ENCODE results near the gene FAF1.

- TF ChIP-seq, protein P1, sequence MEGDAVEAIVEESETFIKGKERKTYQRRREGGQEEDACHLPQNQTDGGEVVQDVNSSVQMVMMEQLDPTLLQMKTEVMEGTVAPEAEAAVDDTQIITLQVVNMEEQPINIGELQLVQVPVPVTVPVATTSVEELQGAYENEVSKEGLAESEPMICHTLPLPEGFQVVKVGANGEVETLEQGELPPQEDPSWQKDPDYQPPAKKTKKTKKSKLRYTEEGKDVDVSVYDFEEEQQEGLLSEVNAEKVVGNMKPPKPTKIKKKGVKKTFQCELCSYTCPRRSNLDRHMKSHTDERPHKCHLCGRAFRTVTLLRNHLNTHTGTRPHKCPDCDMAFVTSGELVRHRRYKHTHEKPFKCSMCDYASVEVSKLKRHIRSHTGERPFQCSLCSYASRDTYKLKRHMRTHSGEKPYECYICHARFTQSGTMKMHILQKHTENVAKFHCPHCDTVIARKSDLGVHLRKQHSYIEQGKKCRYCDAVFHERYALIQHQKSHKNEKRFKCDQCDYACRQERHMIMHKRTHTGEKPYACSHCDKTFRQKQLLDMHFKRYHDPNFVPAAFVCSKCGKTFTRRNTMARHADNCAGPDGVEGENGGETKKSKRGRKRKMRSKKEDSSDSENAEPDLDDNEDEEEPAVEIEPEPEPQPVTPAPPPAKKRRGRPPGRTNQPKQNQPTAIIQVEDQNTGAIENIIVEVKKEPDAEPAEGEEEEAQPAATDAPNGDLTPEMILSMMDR (IDR thresholded peaks at IDR 0.05; ENCODE audit: low read depth, low read length): no peak
- no peak for TF ChIP-seq EZH2phosphoT487 (IDR thresholded peaks at IDR 0.05; ENCODE audit: low read depth)
Measured at GRCh38 chr1:50995651-50996050, 35.6 kb upstream of the FAF1 start.

Measured in OCI-LY3 (cell line).